RWPE2 (cell line): Measurements from ENCODE around the gene LRIG1.

Experiments
- ATAC-seq: fragments of 200-7000 bp; cut with Tn5 transposase; 3 replicates; pipeline ENCODE4 v1.9.1; 2021; ENCODE audit warnings: low read depth
- DNase-seq: peaks from one replicate; pipeline ENCODE4 v3.0.0-alpha.2; 2020; ENCODE audit warnings: low spot score
- H3K27ac ChIP-seq: fragments of 450-650 bp; 2 replicates; pipeline ENCODE4 v1.5.1; 2017; ENCODE audit warnings: mild to moderate bottlenecking; ENCODE audit not compliant: poor library complexity, severe bottlenecking
- H3K27me3 ChIP-seq: fragments of 250-450 bp; sonication (Bioruptor Pico); 2 replicates; pipeline ENCODE4 v1.5.1; 2021; ENCODE audit warnings: mild to moderate bottlenecking, moderate library complexity; ENCODE audit not compliant: insufficient read depth, poor library complexity, severe bottlenecking
- H3K36me3 ChIP-seq: fragments of 250-450 bp; sonication (Bioruptor Pico); 2 replicates; pipeline ENCODE4 v1.5.1; 2020; ENCODE audit warnings: low read depth, mild to moderate bottlenecking, moderate library complexity
- H3K4me1 ChIP-seq: fragments of 250-450 bp; sonication (Bioruptor Pico); 2 replicates; pipeline ENCODE4 v1.5.1; 2021; ENCODE audit warnings: mild to moderate bottlenecking, moderate library complexity; ENCODE audit not compliant: insufficient read depth, poor library complexity, severe bottlenecking
- H3K4me3 ChIP-seq: fragments of 250-450 bp; sonication (Bioruptor Pico); 2 replicates; pipeline ENCODE4 v1.5.1; 2021; ENCODE audit warnings: mild to moderate bottlenecking, moderate library complexity; ENCODE audit not compliant: severe bottlenecking
- H3K9me3 ChIP-seq: fragments of 250-450 bp; sonication (Bioruptor Pico); 2 replicates; pipeline ENCODE4 v1.5.1; 2021; ENCODE audit warnings: mild to moderate bottlenecking, moderate library complexity; ENCODE audit not compliant: severe bottlenecking
- TF ChIP-seq, protein P1 (sequence below): fragments of 450-650 bp; IDR thresholded peaks from one replicate; pipeline ENCODE4 v1.5.1; 2017; ENCODE audit warnings: mild to moderate bottlenecking, moderate library complexity; ENCODE audit not compliant: poor library complexity, severe bottlenecking

LRIG1 gene

DNA sequence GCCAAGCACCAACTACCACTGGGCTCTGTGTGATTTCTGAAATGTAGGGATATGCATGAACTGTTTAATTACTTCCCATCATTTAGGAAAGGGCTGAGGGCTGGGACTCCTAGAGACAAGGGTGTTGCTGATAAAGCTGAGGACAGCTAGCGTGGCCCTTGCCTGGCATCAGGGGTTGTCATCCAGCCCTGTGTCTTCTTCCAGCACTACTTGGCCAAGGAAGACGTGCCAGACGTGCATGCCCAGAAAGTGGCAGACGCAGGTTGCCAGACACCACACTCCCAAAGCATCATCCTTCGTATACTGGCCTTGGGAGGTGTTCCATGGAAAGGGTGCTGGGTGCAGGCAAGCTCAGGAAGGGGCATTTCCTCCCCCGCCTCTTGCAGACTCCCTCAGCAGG is 64.8 kb downstream of the LRIG1 start:
- DNase-seq (no peak), ATAC-seq (no peak)
- TF ChIP-seq, protein P1, sequence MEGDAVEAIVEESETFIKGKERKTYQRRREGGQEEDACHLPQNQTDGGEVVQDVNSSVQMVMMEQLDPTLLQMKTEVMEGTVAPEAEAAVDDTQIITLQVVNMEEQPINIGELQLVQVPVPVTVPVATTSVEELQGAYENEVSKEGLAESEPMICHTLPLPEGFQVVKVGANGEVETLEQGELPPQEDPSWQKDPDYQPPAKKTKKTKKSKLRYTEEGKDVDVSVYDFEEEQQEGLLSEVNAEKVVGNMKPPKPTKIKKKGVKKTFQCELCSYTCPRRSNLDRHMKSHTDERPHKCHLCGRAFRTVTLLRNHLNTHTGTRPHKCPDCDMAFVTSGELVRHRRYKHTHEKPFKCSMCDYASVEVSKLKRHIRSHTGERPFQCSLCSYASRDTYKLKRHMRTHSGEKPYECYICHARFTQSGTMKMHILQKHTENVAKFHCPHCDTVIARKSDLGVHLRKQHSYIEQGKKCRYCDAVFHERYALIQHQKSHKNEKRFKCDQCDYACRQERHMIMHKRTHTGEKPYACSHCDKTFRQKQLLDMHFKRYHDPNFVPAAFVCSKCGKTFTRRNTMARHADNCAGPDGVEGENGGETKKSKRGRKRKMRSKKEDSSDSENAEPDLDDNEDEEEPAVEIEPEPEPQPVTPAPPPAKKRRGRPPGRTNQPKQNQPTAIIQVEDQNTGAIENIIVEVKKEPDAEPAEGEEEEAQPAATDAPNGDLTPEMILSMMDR: no peak
- H3K27me3 ChIP-seq: no peaks in the 10 kb centered on the region
- H3K27ac ChIP-seq: no peak overlapping the region
- no peaks in the 10 kb centered on the region for H3K36me3 ChIP-seq
- H3K9me3 ChIP-seq: no peaks in the 10 kb centered on the region
- no peak overlapping the region for H3K4me3 ChIP-seq
- H3K4me1 ChIP-seq: peaks cover 21% of the 10 kb centered on the region

DNA sequence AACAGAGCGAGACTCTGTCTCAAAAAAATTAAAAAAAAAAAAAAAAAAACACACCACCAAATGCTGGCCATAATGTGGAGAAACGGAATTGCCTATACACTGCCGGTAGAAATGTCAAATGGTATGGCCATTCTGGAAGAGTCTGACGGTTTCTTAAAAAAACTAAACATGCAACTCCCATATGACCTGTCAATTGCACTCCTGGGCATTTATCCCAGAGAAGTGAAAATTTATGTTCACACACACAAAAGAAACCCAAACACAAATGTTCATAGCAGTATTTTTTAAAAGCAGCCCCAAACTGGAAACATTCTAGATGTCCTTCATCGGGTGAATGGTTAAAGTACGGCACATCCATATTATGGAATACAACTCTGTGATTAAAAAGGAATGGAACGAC is 66.1 kb downstream of the LRIG1 start:
- Histone ChIP-seq H3K9me3 (no peaks in the 10 kb centered on the region), H3K27ac (no peak overlapping the region), H3K27me3 (no peaks in the 10 kb centered on the region), H3K4me3 (no peak overlapping the region), H3K4me1 (peaks cover 11% of the 10 kb centered on the region), H3K36me3 (no peaks in the 10 kb centered on the region)
- TF ChIP-seq, protein P1: no peak
- no peak for ATAC-seq
- DNase-seq: no peak

DNA sequence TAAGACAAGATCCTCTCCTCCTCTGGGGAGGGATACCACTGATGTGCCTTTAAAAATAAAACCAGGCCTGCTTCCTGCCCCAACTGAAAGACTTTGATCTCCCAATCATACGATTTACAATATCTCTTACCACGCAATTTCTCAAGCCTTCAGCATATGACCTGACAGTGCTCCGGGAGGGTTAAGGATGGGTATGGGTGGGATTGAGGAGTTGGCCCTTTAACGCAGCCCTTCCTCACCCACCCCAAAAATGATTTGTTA is 67.4 kb downstream of the LRIG1 start:
- no peak for DNase-seq
- no peaks in the 10 kb centered on the region for H3K27me3 ChIP-seq
- no peak overlapping the region for H3K27ac ChIP-seq
- no peak overlapping the region for H3K4me3 ChIP-seq
- TF ChIP-seq, protein P1: no peak
- ATAC-seq: no peak
- H3K4me1 ChIP-seq: peaks cover 19% of the 10 kb centered on the region
- no peaks in the 10 kb centered on the region for H3K36me3 ChIP-seq
- H3K9me3 ChIP-seq: no peaks in the 10 kb centered on the region

DNA sequence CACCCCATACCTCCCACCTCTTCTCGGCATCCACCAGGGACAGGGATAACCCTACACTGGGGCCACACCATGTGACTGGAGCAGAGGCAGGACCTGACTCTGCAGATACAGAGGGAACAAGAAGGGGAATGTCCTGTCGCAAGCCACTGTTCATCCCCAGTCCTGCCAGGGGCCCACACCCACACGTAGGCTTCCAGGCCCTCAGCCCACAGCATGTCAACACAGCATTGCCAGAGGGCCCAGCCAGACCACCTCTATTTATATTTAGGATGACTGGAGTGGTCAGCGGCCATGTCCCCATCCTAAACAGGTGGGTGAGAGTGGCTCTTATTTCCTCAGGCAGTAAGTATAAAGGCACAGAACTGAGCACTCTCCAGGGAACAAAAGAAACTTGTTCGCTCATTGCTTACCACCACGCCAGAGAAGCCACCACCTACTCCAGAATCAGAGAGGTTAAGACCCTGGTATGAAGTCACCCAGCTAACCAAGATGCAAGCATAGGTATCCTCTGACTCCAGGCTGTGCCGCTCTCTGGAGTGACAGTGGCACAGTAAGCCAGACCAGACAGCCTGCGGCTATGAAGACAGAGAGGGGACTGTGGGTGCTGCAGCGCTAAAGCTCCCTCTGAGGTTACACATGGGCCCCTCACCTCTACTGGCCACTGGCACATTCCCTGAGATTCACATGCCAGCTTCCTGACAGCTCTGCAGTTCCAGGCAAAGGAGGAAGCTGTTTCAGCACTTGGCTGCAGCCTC is 67.9 kb downstream of the LRIG1 start:
- ATAC-seq (no peak), DNase-seq (no peak)
- peaks cover 23% of the 10 kb centered on the region for H3K4me1 ChIP-seq
- H3K27ac ChIP-seq: no peak overlapping the region
- TF ChIP-seq, protein P1: no peak
- no peaks in the 10 kb centered on the region for H3K27me3 ChIP-seq
- no peaks in the 10 kb centered on the region for H3K36me3 ChIP-seq
- H3K4me3 ChIP-seq: no peak overlapping the region
- no peaks in the 10 kb centered on the region for H3K9me3 ChIP-seq

DNA sequence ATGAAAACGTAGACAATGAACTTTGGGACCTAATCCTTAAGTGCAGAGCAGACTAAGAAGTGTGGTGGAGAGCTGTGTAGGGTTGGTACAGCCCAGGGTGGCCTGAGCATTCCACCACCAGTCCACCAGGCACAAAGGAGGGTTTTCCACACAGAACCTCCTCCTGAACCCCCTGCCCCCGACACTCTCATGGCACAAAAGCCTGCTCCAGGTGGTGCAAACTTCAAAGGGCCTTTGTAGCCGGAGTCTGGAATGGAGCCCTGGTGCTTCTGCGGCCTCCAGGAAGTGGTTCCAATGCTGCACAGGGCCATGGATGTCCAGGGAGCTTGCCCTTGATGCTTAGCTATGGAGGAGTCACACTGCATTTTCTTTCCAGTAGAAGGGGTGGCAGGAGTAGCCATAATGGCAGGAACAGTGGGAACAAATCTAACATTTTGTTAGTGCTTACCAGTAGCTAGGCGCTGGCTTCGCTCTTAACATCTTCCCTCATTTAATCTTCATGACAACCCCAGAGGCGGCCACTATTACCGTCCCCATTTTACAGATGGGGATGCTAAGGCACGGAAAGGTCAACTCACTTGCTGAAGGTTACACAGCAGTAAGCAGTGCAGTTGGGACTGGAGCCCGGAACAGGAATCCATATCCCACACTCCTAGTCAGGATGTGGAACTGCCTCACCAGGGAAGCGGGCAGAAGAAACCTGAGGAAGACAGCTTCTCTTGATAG is 68.6 kb downstream of the LRIG1 start:
- Histone ChIP-seq H3K9me3 (no peaks in the 10 kb centered on the region), H3K4me3 (no peak overlapping the region), H3K27ac (no peak overlapping the region), H3K27me3 (no peaks in the 10 kb centered on the region), H3K4me1 (peaks cover 16% of the 10 kb centered on the region), H3K36me3 (no peaks in the 10 kb centered on the region)
- TF ChIP-seq, protein P1: no peak
- DNase-seq (no peak), ATAC-seq (no peak)
